Measurements from ENCODE around the gene RRH. TPM values are rescaled to one million over a fixed set of nuclear protein-coding genes. Genes with fewer than 3 reads are reported as not detected.
"Not testable (repeated sequence)": the region's sequence is repeated elsewhere in the genome, so short reads cannot be mapped to it uniquely, and the experiment has no call there.

The RRH gene
- total RNA-seq, 1 donor from 2014 or later, result not detected

DNA sequence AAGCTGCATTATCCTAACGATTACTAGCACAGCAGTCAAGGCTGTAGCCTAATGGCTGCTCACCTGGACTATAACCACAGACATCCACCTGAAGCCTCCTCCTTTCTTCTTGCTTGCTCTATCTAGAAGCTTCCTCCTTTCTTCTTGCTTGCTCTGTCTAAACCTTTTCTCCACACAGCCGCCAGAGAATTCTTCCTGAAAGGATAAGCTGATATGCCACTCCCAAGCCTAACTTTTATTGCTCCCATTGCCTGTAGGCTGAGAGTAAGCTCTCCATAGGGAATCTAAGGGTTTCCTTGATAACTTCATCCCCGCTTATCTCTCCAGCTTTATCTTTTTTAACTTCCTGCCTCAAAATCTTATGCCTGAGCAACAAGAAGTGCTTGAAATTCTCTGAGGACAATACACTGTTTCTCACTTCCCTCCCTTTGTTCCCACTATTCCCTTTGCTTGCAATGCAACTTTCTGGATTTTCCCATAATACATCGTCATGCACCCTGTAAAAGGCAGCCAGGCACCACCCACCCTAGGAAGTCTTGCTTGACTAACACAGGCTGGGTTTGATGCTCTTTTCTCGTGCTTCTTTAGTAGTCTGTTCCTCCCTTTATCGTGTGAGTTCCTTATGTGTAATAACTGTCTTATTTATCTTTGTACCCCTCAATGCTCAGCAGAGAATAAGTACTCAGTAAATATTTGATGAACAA, 18.8 kb downstream of the RRH start:
- H3K9me3 ChIP-seq, result no peaks in the 10 kb centered on the region
- no peak overlapping the region for H3K4me3 ChIP-seq
- H3K27ac ChIP-seq, result no peak overlapping the region
- ATAC-seq (no peak), DNase-seq (no peak)
- no peaks in the 10 kb centered on the region for H3K4me1 ChIP-seq
- intact Hi-C loops (cut with DNase I), result no loop called here
- TF ChIP-seq, protein P1, sequence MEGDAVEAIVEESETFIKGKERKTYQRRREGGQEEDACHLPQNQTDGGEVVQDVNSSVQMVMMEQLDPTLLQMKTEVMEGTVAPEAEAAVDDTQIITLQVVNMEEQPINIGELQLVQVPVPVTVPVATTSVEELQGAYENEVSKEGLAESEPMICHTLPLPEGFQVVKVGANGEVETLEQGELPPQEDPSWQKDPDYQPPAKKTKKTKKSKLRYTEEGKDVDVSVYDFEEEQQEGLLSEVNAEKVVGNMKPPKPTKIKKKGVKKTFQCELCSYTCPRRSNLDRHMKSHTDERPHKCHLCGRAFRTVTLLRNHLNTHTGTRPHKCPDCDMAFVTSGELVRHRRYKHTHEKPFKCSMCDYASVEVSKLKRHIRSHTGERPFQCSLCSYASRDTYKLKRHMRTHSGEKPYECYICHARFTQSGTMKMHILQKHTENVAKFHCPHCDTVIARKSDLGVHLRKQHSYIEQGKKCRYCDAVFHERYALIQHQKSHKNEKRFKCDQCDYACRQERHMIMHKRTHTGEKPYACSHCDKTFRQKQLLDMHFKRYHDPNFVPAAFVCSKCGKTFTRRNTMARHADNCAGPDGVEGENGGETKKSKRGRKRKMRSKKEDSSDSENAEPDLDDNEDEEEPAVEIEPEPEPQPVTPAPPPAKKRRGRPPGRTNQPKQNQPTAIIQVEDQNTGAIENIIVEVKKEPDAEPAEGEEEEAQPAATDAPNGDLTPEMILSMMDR (IDR thresholded peaks at IDR 0.05), result no peak
- no peaks in the 10 kb centered on the region for H3K36me3 ChIP-seq
- H3K27me3 ChIP-seq (ENCODE audit: low read depth), result no peaks in the 10 kb centered on the region

DNA sequence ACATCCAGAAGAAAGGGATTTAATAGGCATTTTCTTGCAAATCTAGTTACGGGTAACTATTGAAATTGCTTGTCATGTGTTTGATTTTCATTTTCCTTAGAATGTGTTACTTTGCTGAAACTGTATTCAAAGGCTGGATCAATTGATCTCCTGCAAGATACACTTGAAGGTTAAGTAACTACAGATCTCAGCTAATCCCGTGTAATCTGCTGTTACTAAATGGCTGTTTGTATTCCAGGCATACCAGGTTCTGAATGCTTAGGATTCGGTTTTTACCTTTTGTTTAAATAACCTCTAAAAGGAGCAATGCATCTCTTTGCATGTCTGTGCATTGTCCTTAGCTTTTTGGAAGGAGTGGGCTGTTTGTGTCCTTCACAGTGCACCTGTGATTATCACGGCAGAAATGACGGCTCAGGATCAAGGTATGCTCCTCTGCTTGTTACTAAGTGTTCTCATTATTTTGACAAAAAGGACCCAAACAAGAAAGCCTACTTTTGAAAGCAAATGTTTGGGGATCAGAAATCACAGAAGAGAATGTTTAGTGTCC, 20.2 kb downstream of the RRH start, which contains the start of gene LRIT3:
LRIT3 (plus strand) TSS at position 212 of the 547 bp plus-strand sequence; CDS start at position 307, 95 bp downstream.
- Histone ChIP-seq H3K36me3 (no peaks in the 10 kb centered on the region), H3K4me3 (no peak within 1 kb of the TSS), H3K27ac (no peak within 1 kb of the TSS), H3K9me3 (no peaks in the 10 kb centered on the region), H3K27me3 (ENCODE audit: low read depth) (no peaks in the 10 kb centered on the region), H3K4me1 (no peaks in the 10 kb centered on the region)
- DNase-seq (no peak), ATAC-seq (no peak)
- intact Hi-C loops (cut with DNase I), result no loop called here
- TF ChIP-seq, protein P1 (IDR thresholded peaks at IDR 0.05), result no peak

DNA sequence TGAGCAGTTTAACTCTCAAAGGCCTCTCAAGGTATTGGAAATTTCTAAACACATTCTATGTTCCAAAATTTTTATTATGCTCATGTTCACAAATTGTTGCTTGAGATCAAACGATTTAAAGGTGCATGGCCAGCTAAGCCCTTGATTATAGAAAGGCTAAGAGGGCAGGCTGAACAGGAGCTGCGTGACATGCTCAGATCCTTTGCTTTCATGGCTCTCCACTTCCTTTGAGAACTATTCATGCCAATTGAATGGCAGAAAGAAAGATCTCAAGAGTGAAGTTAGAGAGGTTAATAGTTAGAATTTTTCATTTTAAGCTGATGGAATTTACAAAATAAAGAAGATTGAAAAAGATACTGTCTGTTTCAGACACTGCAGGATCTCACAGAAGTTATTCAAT, 20.7 kb downstream of the RRH start:
- Histone ChIP-seq H3K27me3 (ENCODE audit: low read depth) (no peaks in the 10 kb centered on the region), H3K4me3 (no peak overlapping the region), H3K9me3 (no peaks in the 10 kb centered on the region), H3K27ac (no peak overlapping the region), H3K36me3 (no peaks in the 10 kb centered on the region), H3K4me1 (no peaks in the 10 kb centered on the region)
- intact Hi-C loops (cut with DNase I), result no loop called here
- TF ChIP-seq, protein P1 (IDR thresholded peaks at IDR 0.05), result no peak
- ATAC-seq (no peak), DNase-seq (no peak)

DNA sequence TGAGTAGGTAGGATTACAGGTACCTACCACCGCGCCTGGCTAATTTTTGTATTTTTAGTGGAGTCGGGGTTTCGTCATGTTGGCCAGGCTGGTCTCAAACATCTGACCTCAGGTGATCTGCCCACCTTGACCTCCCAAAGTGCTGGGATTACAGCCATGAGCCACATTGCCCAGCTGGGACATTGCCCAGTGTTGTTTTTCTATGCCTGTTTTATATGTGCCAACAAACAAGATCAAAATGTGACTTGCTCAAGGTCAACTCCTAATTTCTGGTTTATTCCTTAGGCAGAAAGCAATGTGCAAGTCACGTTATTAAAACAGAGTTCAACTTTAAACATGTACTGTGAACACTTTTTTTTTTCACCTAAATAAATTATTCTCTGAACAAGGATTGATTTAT, 22.8 kb downstream of the RRH start:
- no peak overlapping the region for H3K4me3 ChIP-seq
- DNase-seq (no peak), ATAC-seq (no peak)
- H3K4me1 ChIP-seq, result no peaks in the 10 kb centered on the region
- H3K27ac ChIP-seq, result no peak overlapping the region
- no peaks in the 10 kb centered on the region for H3K36me3 ChIP-seq
- H3K9me3 ChIP-seq, result no peaks in the 10 kb centered on the region
- intact Hi-C loops (cut with DNase I), result no loop called here
- H3K27me3 ChIP-seq (ENCODE audit: low read depth), result no peaks in the 10 kb centered on the region
- TF ChIP-seq, protein P1 (IDR thresholded peaks at IDR 0.05), result no peak

DNA sequence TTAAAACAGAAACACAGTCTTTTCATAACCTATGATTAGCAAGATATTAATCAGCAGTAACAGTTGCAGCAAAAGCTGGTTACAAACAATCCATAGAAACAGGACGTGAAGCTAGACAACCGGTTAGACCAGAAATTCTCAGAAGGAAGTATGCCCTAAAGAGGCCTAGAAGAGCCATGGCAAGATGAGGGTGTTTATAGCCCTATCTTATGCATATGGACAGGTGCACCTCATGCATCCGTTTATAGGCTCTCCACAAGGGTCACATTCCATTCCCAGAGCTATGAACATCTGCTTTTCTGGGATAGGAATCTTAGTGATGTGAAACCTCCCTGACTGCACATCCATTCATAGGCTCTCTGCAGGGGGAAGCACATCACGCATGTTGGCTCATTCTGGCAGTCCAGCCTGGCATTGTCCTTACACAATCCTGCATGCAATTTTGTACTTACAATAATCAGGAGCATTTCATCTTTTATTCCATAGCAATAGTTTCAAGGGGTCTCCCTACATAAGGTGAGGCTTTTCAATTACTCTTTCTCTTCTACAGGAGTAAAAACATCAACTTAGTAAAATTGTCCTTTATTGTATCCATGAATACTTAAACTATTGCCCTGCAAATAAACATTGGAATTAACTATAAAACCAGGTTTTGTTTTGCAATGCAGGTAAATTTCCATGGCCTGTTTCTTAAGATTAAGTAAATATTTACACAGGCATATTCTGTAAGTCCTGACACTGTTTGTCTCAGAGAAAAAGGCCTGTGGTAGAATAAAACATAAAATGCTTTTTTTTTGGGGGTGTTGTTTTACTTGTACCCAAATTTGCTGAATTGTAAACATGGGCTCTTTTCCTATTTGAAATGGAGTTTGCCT, 31.9 kb downstream of the RRH start:
- H3K27me3 ChIP-seq (ENCODE audit: low read depth); ATAC-seq; intact Hi-C loops (cut with DNase I): not testable (repeated sequence)

More for the DNA sequence above, 31.9 kb downstream of the RRH start:
- H3K27ac ChIP-seq, H3K9me3 ChIP-seq, H3K4me1 ChIP-seq, H3K4me3 ChIP-seq, H3K36me3 ChIP-seq, DNase-seq: not testable (repeated sequence)

Data from lower lobe of right lung (tissue), 2 donors.